Measurements from ENCODE around the gene OTOG. TPM values are rescaled to one million over a fixed set of nuclear protein-coding genes. Genes with fewer than 3 reads are reported as not detected.

OTOG gene
- total RNA-seq, 1 donor from 2014 or later, result not detected

- Mint-ChIP-seq H3K27me3 (ENCODE audit: unreplicated experiment) (peaks cover 2% of the 10 kb centered on the region), H3K27ac (ENCODE audit: unreplicated experiment) (no peak overlapping the region), H3K4me3 (ENCODE audit: unreplicated experiment) (no peak overlapping the region), H3K36me3 (ENCODE audit: unreplicated experiment) (no peaks in the 10 kb centered on the region), H3K9me3 (ENCODE audit: unreplicated experiment) (no peaks in the 10 kb centered on the region), H3K4me1 (ENCODE audit: low read depth, unreplicated experiment) (no peaks in the 10 kb centered on the region)
- DNase-seq, result no peak
- TF ChIP-seq CTCF (IDR thresholded peaks at IDR 0.05; ENCODE audit: partially characterized antibody, unreplicated experiment), result no peak
These were observed 32.4 kb downstream of the OTOG start for GRCh38 chr11:17579451-17579850.

- Mint-ChIP-seq H3K27me3 (ENCODE audit: unreplicated experiment) (peaks cover 4% of the 10 kb centered on the region), H3K27ac (ENCODE audit: unreplicated experiment) (no peak overlapping the region), H3K9me3 (ENCODE audit: unreplicated experiment) (no peaks in the 10 kb centered on the region), H3K36me3 (ENCODE audit: unreplicated experiment) (no peaks in the 10 kb centered on the region), H3K4me3 (ENCODE audit: unreplicated experiment) (no peak overlapping the region), H3K4me1 (ENCODE audit: low read depth, unreplicated experiment) (no peaks in the 10 kb centered on the region)
- no peak for TF ChIP-seq CTCF (IDR thresholded peaks at IDR 0.05; ENCODE audit: partially characterized antibody, unreplicated experiment)
- DNase-seq, result no peak
These were observed 33.2 kb downstream of the OTOG start for GRCh38 chr11:17580271-17580670.

GRCh38 chr11:17581036-17581731 is 34.1 kb downstream of the OTOG start:
- no peaks in the 10 kb centered on the region for H3K9me3 Mint-ChIP-seq (ENCODE audit: unreplicated experiment)
- no peak overlapping the region for H3K27ac Mint-ChIP-seq (ENCODE audit: unreplicated experiment)
- no peak overlapping the region for H3K4me3 Mint-ChIP-seq (ENCODE audit: unreplicated experiment)
- DNase-seq, result no peak
- H3K36me3 Mint-ChIP-seq (ENCODE audit: unreplicated experiment), result no peaks in the 10 kb centered on the region
- no peaks in the 10 kb centered on the region for H3K4me1 Mint-ChIP-seq (ENCODE audit: low read depth, unreplicated experiment)
- peaks cover 4% of the 10 kb centered on the region for H3K27me3 Mint-ChIP-seq (ENCODE audit: unreplicated experiment)
- no peak for TF ChIP-seq CTCF (IDR thresholded peaks at IDR 0.05; ENCODE audit: partially characterized antibody, unreplicated experiment)

DNA sequence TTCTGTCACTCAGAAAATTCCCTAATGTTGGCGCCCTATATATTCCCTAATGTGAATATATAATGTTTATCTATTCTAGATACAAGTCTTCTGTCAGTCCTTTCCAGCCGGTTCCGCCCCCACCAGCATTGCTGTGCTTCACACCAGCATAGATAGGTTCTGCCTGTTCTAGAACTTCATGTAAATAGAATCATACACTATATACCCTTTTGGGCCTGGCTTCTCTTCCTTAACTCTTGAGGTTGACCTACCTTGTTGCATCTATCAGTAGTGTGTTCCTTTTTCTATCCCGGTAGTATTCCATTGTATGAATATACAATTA is 34.6 kb downstream of the OTOG start:
- TF ChIP-seq CTCF (IDR thresholded peaks at IDR 0.05; ENCODE audit: partially characterized antibody, unreplicated experiment), result no peak
- H3K4me3 Mint-ChIP-seq (ENCODE audit: unreplicated experiment), result no peak overlapping the region
- H3K36me3 Mint-ChIP-seq (ENCODE audit: unreplicated experiment), result no peaks in the 10 kb centered on the region
- no peak for DNase-seq
- no peaks in the 10 kb centered on the region for H3K9me3 Mint-ChIP-seq (ENCODE audit: unreplicated experiment)
- no peaks in the 10 kb centered on the region for H3K4me1 Mint-ChIP-seq (ENCODE audit: low read depth, unreplicated experiment)
- no peak overlapping the region for H3K27ac Mint-ChIP-seq (ENCODE audit: unreplicated experiment)
- H3K27me3 Mint-ChIP-seq (ENCODE audit: unreplicated experiment), result peaks cover 4% of the 10 kb centered on the region

DNA sequence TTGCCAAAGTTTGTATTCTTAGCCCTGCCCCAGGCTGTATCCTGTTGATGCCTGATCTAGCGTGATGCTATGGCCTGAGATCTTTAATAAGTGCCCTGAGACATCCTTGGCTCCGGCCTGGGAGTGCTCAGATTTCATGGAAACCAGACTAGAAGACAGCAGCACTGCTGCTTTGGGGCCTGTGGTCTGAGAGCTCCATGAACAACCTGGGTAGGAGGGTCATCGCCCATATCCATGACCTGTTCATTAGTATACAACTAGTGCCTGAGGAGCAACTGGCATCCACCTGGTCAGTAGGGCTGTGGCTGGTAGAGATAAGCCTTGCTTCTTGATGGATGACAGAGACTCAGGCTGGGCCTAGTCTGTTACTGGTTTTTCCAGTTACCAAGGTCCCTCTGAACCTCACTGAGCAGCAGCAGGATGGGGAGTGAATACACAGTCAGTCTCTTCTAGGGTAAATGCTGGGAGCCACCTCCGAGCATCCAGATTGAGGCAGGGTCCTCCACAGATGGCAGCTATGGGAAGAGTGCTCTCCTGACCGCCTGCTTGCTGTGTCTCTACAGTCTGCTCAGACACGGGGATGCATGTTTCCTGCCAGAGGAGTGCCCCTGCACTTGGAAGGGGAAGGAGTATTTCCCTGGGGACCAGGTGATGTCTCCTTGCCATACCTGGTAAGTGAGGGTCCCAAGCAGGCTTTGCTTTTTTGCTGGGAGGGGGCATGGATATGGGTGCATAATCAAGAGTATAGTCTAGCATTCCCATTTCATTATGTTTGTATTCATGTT is 39.0 kb downstream of the OTOG start:
- Mint-ChIP-seq H3K36me3 (ENCODE audit: unreplicated experiment) (no peaks in the 10 kb centered on the region), H3K4me3 (ENCODE audit: unreplicated experiment) (no peak overlapping the region), H3K9me3 (ENCODE audit: unreplicated experiment) (no peaks in the 10 kb centered on the region), H3K4me1 (ENCODE audit: low read depth, unreplicated experiment) (no peaks in the 10 kb centered on the region), H3K27me3 (ENCODE audit: unreplicated experiment) (peaks cover 2% of the 10 kb centered on the region), H3K27ac (ENCODE audit: unreplicated experiment) (no peak overlapping the region)
- DNase-seq, result no peak
- no peak for TF ChIP-seq CTCF (IDR thresholded peaks at IDR 0.05; ENCODE audit: partially characterized antibody, unreplicated experiment)

Measured in glutamatergic neuron (in vitro differentiated cells).